ENCODE data around the gene RCOR2.

The RCOR2 gene

DNA sequence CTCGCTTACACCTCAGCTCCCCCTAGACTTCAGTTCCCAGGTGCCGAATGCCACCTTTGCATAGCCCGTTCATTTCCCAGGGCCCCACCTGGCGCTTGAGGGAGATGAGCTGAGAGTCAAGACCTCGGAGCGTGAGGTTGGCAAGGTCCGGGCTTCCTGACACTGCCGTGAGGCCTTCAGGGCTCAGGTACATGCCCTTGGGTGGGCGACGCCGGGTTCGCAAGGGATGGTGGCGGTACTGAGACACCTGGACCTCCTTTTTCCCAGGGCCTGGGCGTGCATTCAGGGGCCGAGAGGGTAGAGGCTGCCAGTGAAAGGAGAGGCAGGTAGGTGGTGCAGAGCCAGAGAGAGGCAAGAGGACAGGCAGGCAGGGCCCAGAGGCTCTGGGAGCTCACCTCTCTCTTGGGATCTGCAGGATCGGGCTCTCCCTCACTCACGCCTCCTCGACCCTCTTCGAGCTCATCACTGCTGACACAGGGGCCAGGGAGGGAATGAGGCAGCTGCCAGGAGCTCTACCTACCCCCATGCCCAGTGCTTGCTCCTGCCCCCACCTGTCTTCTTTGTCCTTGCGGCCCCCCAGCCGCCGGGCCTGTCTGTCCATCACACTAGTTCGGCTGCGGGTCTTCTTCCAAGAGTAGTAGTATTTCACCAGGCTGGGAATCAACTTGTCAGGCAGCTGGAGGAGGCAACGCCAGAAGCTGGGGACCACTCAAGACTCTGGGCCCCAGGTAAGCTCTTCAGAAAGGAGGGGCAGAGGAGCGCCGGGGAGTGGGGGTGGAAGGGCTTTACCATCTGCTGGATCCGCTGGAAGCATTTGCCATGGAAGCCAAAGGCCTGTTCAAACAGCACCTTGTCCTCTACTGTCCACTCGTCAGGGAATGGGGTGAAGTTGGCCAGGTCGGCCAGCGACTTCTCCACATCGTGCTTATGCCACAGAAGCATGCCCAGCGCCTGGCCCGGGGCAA is 2.8 kb downstream of the RCOR2 start:
- Histone ChIP-seq H3K4me3 (ENCODE audit: extremely low read depth, insufficient read depth, low read length, poor library complexity, severe bottlenecking) (no peak overlapping the region), H3K36me3 (ENCODE audit: control insufficient read depth, insufficient read depth, low read length) (peaks cover 38% of the 10 kb centered on the region), H3K9me3 (ENCODE audit: control insufficient read depth, low read length) (no peaks in the 10 kb centered on the region), H3K27ac (ENCODE audit: low read depth, low read length, severe bottlenecking) (no peak overlapping the region), H3K4me1 (ENCODE audit: control insufficient read depth, insufficient read depth, low read length, poor library complexity, severe bottlenecking) (peaks cover 32% of the 10 kb centered on the region)
- WGBS, 2 experiments (ENCODE audit: insufficient coverage in 2 of 2), result 96 to 97% methylated on average over 32 to 33 of the region's 34 CpGs

DNA sequence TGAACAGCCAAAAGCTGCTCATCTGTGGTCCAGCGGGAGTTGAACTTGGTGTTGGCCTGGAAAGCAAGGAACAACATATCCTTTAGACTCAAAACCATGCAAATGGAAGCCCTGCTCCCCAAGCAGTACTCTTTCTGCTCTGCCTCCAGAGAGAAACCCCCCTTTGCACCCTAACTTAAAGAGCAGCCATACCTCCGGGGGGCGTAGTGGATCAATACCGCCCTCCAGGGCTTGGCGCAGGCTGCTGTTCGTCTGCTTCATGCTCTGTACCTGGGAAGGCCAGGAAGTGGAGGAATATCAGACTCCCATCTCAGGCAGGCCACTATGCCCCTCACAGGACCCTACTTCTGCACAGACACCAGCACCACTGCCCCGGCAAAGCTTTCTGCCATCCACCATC is 4.3 kb downstream of the RCOR2 start:
- H3K27ac ChIP-seq (ENCODE audit: low read depth, low read length, severe bottlenecking), result no peak overlapping the region
- peaks cover 34% of the 10 kb centered on the region for H3K4me1 ChIP-seq (ENCODE audit: control insufficient read depth, insufficient read depth, low read length, poor library complexity, severe bottlenecking)
- no peak overlapping the region for H3K4me3 ChIP-seq (ENCODE audit: extremely low read depth, insufficient read depth, low read length, poor library complexity, severe bottlenecking)
- 92 to 100% methylated on average over 2 to 5 of the region's 7 CpGs for WGBS, 2 experiments (ENCODE audit: insufficient coverage in 2 of 2)
- H3K9me3 ChIP-seq (ENCODE audit: control insufficient read depth, low read length), result no peaks in the 10 kb centered on the region
- peaks cover 53% of the 10 kb centered on the region for H3K36me3 ChIP-seq (ENCODE audit: control insufficient read depth, insufficient read depth, low read length)

DNA sequence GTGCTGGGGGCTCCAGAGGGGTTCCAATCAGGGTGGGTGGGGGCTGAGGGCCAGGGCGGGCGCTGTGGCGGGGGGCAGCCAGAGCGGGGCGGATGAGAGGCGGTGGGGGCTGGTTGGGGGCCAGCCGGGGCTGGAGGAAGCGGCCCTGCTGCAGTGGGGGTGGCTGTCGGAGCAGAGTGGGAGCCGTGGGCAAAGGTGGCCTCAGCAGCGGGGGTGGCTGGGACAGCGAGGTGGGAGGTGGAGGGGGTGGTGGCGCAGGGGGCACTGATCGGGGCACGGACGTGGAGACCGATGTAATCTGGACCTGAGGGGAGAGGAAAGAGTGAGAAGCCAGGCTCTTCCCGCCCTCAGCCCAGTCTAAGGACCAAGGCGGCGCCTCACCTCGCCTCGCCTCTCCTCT is 5.1 kb downstream of the RCOR2 start:
- H3K27ac ChIP-seq (ENCODE audit: low read depth, low read length, severe bottlenecking), result no peak overlapping the region
- WGBS, 2 experiments (ENCODE audit: insufficient coverage in 2 of 2), result 97% methylated on average over 5 to 16 of the region's 22 CpGs

GRCh38 chr11:63911440-63911839 is 5.5 kb downstream of the RCOR2 start:
- WGBS, 2 experiments (ENCODE audit: insufficient coverage in 2 of 2), result 78 to 85% methylated on average over 6 to 7 of the region's 8 CpGs
- Histone ChIP-seq H3K27ac (ENCODE audit: low read depth, low read length, severe bottlenecking) (peak overlapping the region; percentile 16), H3K4me3 (ENCODE audit: extremely low read depth, insufficient read depth, low read length, poor library complexity, severe bottlenecking) (no peak overlapping the region), H3K9me3 (ENCODE audit: control insufficient read depth, low read length) (no peaks in the 10 kb centered on the region), H3K4me1 (ENCODE audit: control insufficient read depth, insufficient read depth, low read length, poor library complexity, severe bottlenecking) (peaks cover 37% of the 10 kb centered on the region), H3K36me3 (ENCODE audit: control insufficient read depth, insufficient read depth, low read length) (peaks cover 63% of the 10 kb centered on the region)

More for the DNA sequence above, 5.1 kb downstream of the RCOR2 start:
- peaks cover 37% of the 10 kb centered on the region for H3K4me1 ChIP-seq (ENCODE audit: control insufficient read depth, insufficient read depth, low read length, poor library complexity, severe bottlenecking)
- no peaks in the 10 kb centered on the region for H3K9me3 ChIP-seq (ENCODE audit: control insufficient read depth, low read length)
- H3K4me3 ChIP-seq (ENCODE audit: extremely low read depth, insufficient read depth, low read length, poor library complexity, severe bottlenecking), result no peak overlapping the region
- H3K36me3 ChIP-seq (ENCODE audit: control insufficient read depth, insufficient read depth, low read length), result peaks cover 61% of the 10 kb centered on the region

- 42% methylated on average over 2 of the region's 9 CpGs; no CpG with 5 or more reads in 1 of the 2 experiments for WGBS, 2 experiments (ENCODE audit: insufficient coverage in 2 of 2)
- Histone ChIP-seq H3K36me3 (ENCODE audit: control insufficient read depth, insufficient read depth, low read length) (peaks cover 68% of the 10 kb centered on the region), H3K4me1 (ENCODE audit: control insufficient read depth, insufficient read depth, low read length, poor library complexity, severe bottlenecking) (peaks cover 37% of the 10 kb centered on the region), H3K27ac (ENCODE audit: low read depth, low read length, severe bottlenecking) (peak overlapping the region; percentile 18), H3K9me3 (ENCODE audit: control insufficient read depth, low read length) (no peaks in the 10 kb centered on the region), H3K4me3 (ENCODE audit: extremely low read depth, insufficient read depth, low read length, poor library complexity, severe bottlenecking) (no peak overlapping the region)
These were observed 6.3 kb downstream of the RCOR2 start for GRCh38 chr11:63910675-63911074.

GRCh38 chr11:63909591-63910506 is 7.1 kb downstream of the RCOR2 start:
- Histone ChIP-seq H3K9me3 (ENCODE audit: control insufficient read depth, low read length) (no peaks in the 10 kb centered on the region), H3K36me3 (ENCODE audit: control insufficient read depth, insufficient read depth, low read length) (peaks cover 71% of the 10 kb centered on the region), H3K4me1 (ENCODE audit: control insufficient read depth, insufficient read depth, low read length, poor library complexity, severe bottlenecking) (peaks cover 34% of the 10 kb centered on the region), H3K27ac (ENCODE audit: low read depth, low read length, severe bottlenecking) (peak overlapping the region; percentile 39), H3K4me3 (ENCODE audit: extremely low read depth, insufficient read depth, low read length, poor library complexity, severe bottlenecking) (no peak overlapping the region)
- WGBS, 2 experiments (ENCODE audit: insufficient coverage in 2 of 2), result 30 to 33% methylated on average over 7 to 12 of the region's 24 CpGs

GRCh38 chr11:63908631-63909401 is 8.1 kb downstream of the RCOR2 start:
- H3K4me3 ChIP-seq (ENCODE audit: extremely low read depth, insufficient read depth, low read length, poor library complexity, severe bottlenecking), result no peak overlapping the region
- peaks cover 69% of the 10 kb centered on the region for H3K36me3 ChIP-seq (ENCODE audit: control insufficient read depth, insufficient read depth, low read length)
- peak overlapping the region; percentile 39 for H3K27ac ChIP-seq (ENCODE audit: low read depth, low read length, severe bottlenecking)
- H3K9me3 ChIP-seq (ENCODE audit: control insufficient read depth, low read length), result no peaks in the 10 kb centered on the region
- H3K4me1 ChIP-seq (ENCODE audit: control insufficient read depth, insufficient read depth, low read length, poor library complexity, severe bottlenecking), result peaks cover 37% of the 10 kb centered on the region
- 89% methylated on average over 36 to 38 of the region's 46 CpGs for WGBS, 2 experiments (ENCODE audit: insufficient coverage in 2 of 2)

- H3K27ac ChIP-seq (ENCODE audit: low read depth, low read length, severe bottlenecking), result no peak overlapping the region
- no peaks in the 10 kb centered on the region for H3K9me3 ChIP-seq (ENCODE audit: control insufficient read depth, low read length)
- peaks cover 71% of the 10 kb centered on the region for H3K36me3 ChIP-seq (ENCODE audit: control insufficient read depth, insufficient read depth, low read length)
- peaks cover 45% of the 10 kb centered on the region for H3K4me1 ChIP-seq (ENCODE audit: control insufficient read depth, insufficient read depth, low read length, poor library complexity, severe bottlenecking)
- WGBS, 2 experiments (ENCODE audit: insufficient coverage in 2 of 2), result 85 to 88% methylated on average over 14 to 16 of the region's 21 CpGs
- H3K4me3 ChIP-seq (ENCODE audit: extremely low read depth, insufficient read depth, low read length, poor library complexity, severe bottlenecking), result no peak overlapping the region
These were observed 9.0 kb downstream of the RCOR2 start for GRCh38 chr11:63907808-63908530.

GRCh38 chr11:63907063-63907462 is 9.9 kb downstream of the RCOR2 start:
- WGBS, 2 experiments (ENCODE audit: insufficient coverage in 2 of 2), result 85 to 97% methylated on average over 2 to 5 of the region's 6 CpGs
- peaks cover 47% of the 10 kb centered on the region for H3K4me1 ChIP-seq (ENCODE audit: control insufficient read depth, insufficient read depth, low read length, poor library complexity, severe bottlenecking)
- no peak overlapping the region for H3K4me3 ChIP-seq (ENCODE audit: extremely low read depth, insufficient read depth, low read length, poor library complexity, severe bottlenecking)
- H3K36me3 ChIP-seq (ENCODE audit: control insufficient read depth, insufficient read depth, low read length), result peaks cover 72% of the 10 kb centered on the region
- no peak overlapping the region for H3K27ac ChIP-seq (ENCODE audit: low read depth, low read length, severe bottlenecking)
- no peaks in the 10 kb centered on the region for H3K9me3 ChIP-seq (ENCODE audit: control insufficient read depth, low read length)
